Measurements from ENCODE around the gene SLC16A3.

Gene SLC16A3

DNA sequence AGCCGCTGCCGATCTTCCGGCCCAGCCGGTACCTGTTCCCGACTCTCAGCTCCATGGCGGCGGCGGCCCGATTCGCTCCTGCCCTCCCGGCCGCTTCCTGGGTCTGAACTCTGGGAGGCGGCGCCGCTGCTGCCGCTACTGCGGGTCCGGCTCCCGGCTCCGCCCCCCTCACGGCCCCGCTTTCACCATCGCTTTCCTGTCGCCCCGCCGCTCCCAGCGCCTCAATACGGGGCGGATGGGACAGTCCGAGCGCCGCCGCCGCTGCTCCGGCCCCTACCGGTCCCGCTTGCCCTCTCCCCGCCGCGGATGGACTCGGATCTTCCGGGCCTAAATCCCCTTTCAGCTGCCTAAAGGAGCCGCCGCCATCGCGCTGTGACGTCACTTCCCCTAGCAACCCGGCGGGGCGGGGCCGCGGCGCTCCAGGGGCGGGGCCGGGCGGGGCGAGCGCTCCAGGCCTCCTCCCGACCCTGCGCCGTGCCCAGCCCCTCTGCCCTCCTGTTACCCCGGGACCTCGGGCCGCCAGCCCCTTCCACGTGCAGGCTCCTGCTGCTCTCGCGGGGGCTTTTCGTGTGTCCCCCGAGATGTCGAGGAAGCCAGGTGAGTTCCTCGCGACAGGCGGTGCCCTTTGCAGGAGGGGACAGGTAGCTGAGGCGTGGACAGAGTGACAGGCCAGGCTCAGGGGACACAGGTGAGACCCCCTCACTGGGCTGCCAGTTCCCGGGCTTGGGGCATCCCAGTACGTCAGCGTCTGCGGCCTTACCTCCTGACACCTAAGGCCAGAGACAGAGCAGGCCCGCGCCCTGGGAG, 44.7 kb downstream of the SLC16A3 start, which contains the start of gene CSNK1D:
Gene CSNK1D (minus strand): TSS at position 374 of the 807 bp plus-strand sequence. CDS start 319 bp downstream, at position 55.
- peak; percentile 97 for DNase-seq
- Mint-ChIP-seq H3K27ac (peak within 1 kb of the TSS; percentile 100), H3K4me1 (peaks cover 86% of the 10 kb centered on the region), H3K27me3 (ENCODE audit: low read depth, poor library complexity) (no peaks in the 10 kb centered on the region), H3K9me3 (peaks cover 7% of the 10 kb centered on the region), H3K36me3 (ENCODE audit: low read depth) (peaks cover 61% of the 10 kb centered on the region), H3K4me3 (peak within 1 kb of the TSS; percentile 95)
- TF ChIP-seq, protein P1, sequence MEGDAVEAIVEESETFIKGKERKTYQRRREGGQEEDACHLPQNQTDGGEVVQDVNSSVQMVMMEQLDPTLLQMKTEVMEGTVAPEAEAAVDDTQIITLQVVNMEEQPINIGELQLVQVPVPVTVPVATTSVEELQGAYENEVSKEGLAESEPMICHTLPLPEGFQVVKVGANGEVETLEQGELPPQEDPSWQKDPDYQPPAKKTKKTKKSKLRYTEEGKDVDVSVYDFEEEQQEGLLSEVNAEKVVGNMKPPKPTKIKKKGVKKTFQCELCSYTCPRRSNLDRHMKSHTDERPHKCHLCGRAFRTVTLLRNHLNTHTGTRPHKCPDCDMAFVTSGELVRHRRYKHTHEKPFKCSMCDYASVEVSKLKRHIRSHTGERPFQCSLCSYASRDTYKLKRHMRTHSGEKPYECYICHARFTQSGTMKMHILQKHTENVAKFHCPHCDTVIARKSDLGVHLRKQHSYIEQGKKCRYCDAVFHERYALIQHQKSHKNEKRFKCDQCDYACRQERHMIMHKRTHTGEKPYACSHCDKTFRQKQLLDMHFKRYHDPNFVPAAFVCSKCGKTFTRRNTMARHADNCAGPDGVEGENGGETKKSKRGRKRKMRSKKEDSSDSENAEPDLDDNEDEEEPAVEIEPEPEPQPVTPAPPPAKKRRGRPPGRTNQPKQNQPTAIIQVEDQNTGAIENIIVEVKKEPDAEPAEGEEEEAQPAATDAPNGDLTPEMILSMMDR (IDR thresholded peaks at IDR 0.05) = no peak

DNA sequence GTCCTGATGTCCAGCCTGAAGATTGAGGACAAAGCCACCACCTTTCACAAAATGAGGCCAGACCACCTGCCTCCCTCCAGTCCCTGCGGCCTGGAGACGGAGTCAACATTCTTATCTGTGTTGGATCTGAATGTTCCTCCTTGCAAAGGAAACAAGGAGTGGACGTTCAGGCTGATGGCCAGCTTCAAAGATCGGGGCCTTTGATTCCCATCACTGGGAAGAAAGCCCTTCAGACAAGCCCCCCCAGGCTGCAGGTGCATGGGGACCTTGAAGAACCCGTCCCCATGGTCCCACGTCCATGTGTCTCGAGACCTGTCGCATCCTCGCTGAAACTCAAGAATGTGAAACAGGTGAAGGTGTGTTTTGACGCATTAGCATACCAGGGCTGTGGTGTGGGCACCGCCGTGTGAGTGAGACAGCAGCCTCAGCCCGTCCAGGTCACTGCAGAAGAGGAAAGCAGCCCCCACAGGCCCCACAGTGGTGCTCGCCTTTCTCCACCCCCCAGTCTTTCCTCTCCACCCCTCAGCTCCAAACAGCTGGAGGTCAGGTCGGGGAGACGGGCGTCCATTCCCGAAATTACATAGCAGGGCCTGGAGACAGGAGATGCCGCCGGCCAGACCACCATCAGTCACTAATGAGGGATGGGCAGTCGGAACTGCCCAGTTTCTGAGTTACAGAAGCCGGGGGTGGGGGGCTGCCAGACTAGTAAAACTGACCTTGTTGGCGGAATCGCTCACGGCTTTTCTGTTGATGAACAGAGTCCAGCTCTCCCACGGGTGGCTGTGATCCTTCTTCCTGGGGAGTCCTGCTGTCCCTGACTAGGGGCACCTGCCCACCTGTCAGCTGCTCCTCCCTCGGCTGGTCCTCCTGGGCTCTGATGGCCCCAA, 45.5 kb downstream of the SLC16A3 start:
- DNase-seq = no peak
- Mint-ChIP-seq H3K36me3 (ENCODE audit: low read depth) (peaks cover 58% of the 10 kb centered on the region), H3K27ac (peak overlapping the region; percentile 64), H3K27me3 (ENCODE audit: low read depth, poor library complexity) (no peaks in the 10 kb centered on the region), H3K4me1 (peaks cover 85% of the 10 kb centered on the region), H3K9me3 (peaks cover 7% of the 10 kb centered on the region), H3K4me3 (peak overlapping the region; percentile 95)
- TF ChIP-seq, protein P1 (IDR thresholded peaks at IDR 0.05) = no peak

DNA sequence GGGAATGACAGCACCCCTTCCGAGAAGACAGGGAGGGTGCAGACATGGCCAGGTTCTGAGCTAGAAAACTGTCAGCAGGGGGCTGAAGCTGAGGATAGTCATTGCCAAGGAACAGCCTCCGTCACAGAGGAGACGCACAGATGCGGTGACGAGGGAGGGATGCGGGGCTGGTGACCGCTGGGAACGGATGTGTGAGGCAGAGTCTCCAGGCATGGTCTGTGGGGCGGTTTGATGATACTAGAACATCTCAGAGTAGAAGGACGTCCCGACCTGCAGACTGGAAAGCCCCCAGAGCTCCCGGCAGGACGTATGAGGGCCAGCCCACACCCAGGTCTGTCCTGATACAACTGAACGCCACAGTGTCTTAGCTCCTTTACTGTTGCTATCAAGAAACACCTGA, 46.5 kb downstream of the SLC16A3 start:
- peaks cover 48% of the 10 kb centered on the region for H3K36me3 Mint-ChIP-seq (ENCODE audit: low read depth)
- no peaks in the 10 kb centered on the region for H3K27me3 Mint-ChIP-seq (ENCODE audit: low read depth, poor library complexity)
- TF ChIP-seq, protein P1 (IDR thresholded peaks at IDR 0.05) = no peak
- peaks cover 7% of the 10 kb centered on the region for H3K9me3 Mint-ChIP-seq
- H3K4me1 Mint-ChIP-seq = peaks cover 76% of the 10 kb centered on the region
- DNase-seq = no peak
- H3K27ac Mint-ChIP-seq = peak overlapping the region; percentile 29
- no peak overlapping the region for H3K4me3 Mint-ChIP-seq

DNA sequence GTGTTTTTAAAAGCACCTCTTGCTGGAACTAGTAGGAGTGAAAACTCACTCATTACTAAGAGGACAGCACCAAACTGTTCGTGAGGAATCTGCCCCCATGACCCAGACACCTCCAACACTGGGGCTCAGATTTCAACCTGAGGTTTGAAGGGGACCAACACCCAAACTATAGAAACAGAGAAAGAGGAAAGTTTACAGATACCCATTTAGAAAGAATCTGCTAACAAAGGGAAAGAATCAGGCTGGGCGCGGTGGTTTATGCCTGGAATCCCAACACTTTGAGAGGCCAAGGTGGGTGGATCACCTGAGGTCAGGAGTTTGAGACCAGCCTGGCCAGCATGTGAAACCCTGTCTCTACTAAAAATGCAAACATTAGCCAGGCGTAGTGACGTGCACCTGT, 48.1 kb downstream of the SLC16A3 start:
- H3K27ac Mint-ChIP-seq = peak overlapping the region; percentile 64
- DNase-seq = no peak
- peaks cover 73% of the 10 kb centered on the region for H3K4me1 Mint-ChIP-seq
- H3K4me3 Mint-ChIP-seq = peak overlapping the region; percentile 43
- H3K27me3 Mint-ChIP-seq (ENCODE audit: low read depth, poor library complexity) = peaks cover 3% of the 10 kb centered on the region
- peaks cover 32% of the 10 kb centered on the region for H3K36me3 Mint-ChIP-seq (ENCODE audit: low read depth)
- TF ChIP-seq, protein P1 (IDR thresholded peaks at IDR 0.05) = no peak
- peaks cover 7% of the 10 kb centered on the region for H3K9me3 Mint-ChIP-seq

DNA sequence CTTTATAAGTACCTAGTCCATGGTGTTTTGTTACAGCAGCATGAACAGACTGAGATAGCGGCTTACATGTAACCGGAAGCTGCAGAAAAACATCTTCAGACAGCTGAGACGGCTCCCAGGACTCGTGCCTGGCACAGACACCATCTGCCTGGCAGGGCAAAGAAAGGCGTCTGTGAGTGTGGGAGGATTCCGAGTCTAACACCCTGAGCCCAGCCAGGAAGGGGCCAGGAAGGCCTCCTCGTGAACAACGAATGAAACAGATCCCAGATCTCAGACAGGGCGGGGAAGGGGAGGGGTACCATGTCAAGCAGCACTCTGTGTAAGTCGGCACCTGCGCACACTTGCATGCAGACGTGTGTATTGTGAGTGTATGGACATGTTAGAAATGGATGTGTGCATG, 49.0 kb downstream of the SLC16A3 start:
- H3K27me3 Mint-ChIP-seq (ENCODE audit: low read depth, poor library complexity) = peaks cover 3% of the 10 kb centered on the region
- peak overlapping the region; percentile 49 for H3K4me3 Mint-ChIP-seq
- peaks cover 25% of the 10 kb centered on the region for H3K36me3 Mint-ChIP-seq (ENCODE audit: low read depth)
- TF ChIP-seq, protein P1 (IDR thresholded peaks at IDR 0.05) = no peak
- peaks cover 65% of the 10 kb centered on the region for H3K4me1 Mint-ChIP-seq
- DNase-seq = no peak
- H3K9me3 Mint-ChIP-seq = peaks cover 7% of the 10 kb centered on the region
- H3K27ac Mint-ChIP-seq = peak overlapping the region; percentile 45
